HCT116 (cell line): ENCODE results near the gene PRKCH.

Experiments
- CEBPB ChIP-seq: IDR thresholded peaks from 2 replicates; pipeline ENCODE4 v1.6.1; 2012; ENCODE audit warnings: low read depth
- CTCF ChIP-seq, 3 experiments: fragments of 200-600 bp in 1 of 3; sonication (generic) in 1 of 3; IDR thresholded peaks in 2 of 3; conservative IDR thresholded peaks in 1 of 3; 2 replicates each; pipeline ENCODE4 v1.5.1; 2012 to 2017; ENCODE audit warnings: low read depth in 2 of 3, low read length in 2 of 3, antibody characterized with exemption in 1 of 3, borderline replicate concordance in 1 of 3, control low read depth in 1 of 3, mild to moderate bottlenecking in 1 of 3, mixed read lengths in 1 of 3, mixed run types in 1 of 3, moderate library complexity in 1 of 3; ENCODE audit not compliant: insufficient read depth in 1 of 3
- ELF1 ChIP-seq: IDR thresholded peaks from 2 replicates; pipeline ENCODE4 v1.6.1; 2012; ENCODE audit warnings: low read depth, borderline replicate concordance
- EZH2 ChIP-seq: fragments of 200-600 bp; sonication (generic); IDR thresholded peaks from 2 replicates; pipeline ENCODE4 v1.6.1; 2017; ENCODE audit warnings: antibody characterized with exemption, mixed run types
- EZH2phosphoT487 ChIP-seq: fragments of 200-600 bp; IDR thresholded peaks from 2 replicates; pipeline ENCODE4 v1.6.1; 2018; ENCODE audit warnings: antibody characterized with exemption, borderline replicate concordance
- MAX ChIP-seq: IDR thresholded peaks from 2 replicates; pipeline ENCODE4 v1.6.1; 2012
- POLR2A ChIP-seq: IDR thresholded peaks from 2 replicates; pipeline ENCODE4 v1.7.0; 2011; ENCODE audit warnings: borderline replicate concordance; ENCODE audit not compliant: insufficient read depth, insufficient read length; ENCODE audit errors: extremely low read depth
- POLR2AphosphoS5 ChIP-seq: IDR thresholded peaks from 2 replicates; pipeline ENCODE4 v1.6.1; 2011; ENCODE audit warnings: mild to moderate bottlenecking, low read depth, low read length, moderate library complexity
- RAD21 ChIP-seq: IDR thresholded peaks from 2 replicates; pipeline ENCODE4 v1.6.1; 2012; ENCODE audit warnings: low read depth, mild to moderate bottlenecking
- REST ChIP-seq: IDR thresholded peaks from 2 replicates; pipeline ENCODE4 v1.6.1; 2012; ENCODE audit warnings: low read depth
- YY1 ChIP-seq: IDR thresholded peaks from 2 replicates; pipeline ENCODE4 v1.6.1; 2011; ENCODE audit warnings: low read length, low read depth, moderate library complexity, mild to moderate bottlenecking; ENCODE audit not compliant: insufficient replicate concordance; ENCODE audit errors: extremely low read depth
- ZNF274 ChIP-seq: fragments of 200-500 bp; sonication (Bioruptor generic); IDR thresholded peaks from 2 replicates; pipeline ENCODE4 v1.6.1; 2014; ENCODE audit warnings: mild to moderate bottlenecking, low read depth, low read length, inconsistent platforms

GRCh38 chr14:61502459-61503093, 181.2 kb downstream of the PRKCH start:
- no peak for TF ChIP-seq MAX
- no peak for TF ChIP-seq CTCF (IDR thresholded peaks at IDR 0.05 in 2 of 3, conservative IDR thresholded peaks at IDR 0.05 in 1 of 3; ENCODE audit: borderline replicate concordance in 1 of 3, insufficient read depth in 1 of 3, low read depth in 2 of 3, low read length in 2 of 3)
- TF ChIP-seq RAD21: no peak
- no peak for TF ChIP-seq REST
- no peak for TF ChIP-seq POLR2AphosphoS5
- no peak for TF ChIP-seq POLR2A
- no peak for TF ChIP-seq YY1
- TF ChIP-seq CEBPB: no peak
- TF ChIP-seq EZH2phosphoT487: no peak
- no peak for TF ChIP-seq ELF1
- TF ChIP-seq EZH2: no peak
- TF ChIP-seq ZNF274: no peak
